Activated CD4-positive, alpha-beta T cell treated with anti-CD3 and anti-CD28 coated beads for 24 hours (primary cell): ENCODE data around the gene IL1R1.

Source experiments
- DNase-seq, 2 donors: peaks; one replicate each; pipeline ENCODE4 v3.0.0-alpha.2; 2020; ENCODE audit warnings: low read depth in 2 of 2

The IL1R1 gene

DNA sequence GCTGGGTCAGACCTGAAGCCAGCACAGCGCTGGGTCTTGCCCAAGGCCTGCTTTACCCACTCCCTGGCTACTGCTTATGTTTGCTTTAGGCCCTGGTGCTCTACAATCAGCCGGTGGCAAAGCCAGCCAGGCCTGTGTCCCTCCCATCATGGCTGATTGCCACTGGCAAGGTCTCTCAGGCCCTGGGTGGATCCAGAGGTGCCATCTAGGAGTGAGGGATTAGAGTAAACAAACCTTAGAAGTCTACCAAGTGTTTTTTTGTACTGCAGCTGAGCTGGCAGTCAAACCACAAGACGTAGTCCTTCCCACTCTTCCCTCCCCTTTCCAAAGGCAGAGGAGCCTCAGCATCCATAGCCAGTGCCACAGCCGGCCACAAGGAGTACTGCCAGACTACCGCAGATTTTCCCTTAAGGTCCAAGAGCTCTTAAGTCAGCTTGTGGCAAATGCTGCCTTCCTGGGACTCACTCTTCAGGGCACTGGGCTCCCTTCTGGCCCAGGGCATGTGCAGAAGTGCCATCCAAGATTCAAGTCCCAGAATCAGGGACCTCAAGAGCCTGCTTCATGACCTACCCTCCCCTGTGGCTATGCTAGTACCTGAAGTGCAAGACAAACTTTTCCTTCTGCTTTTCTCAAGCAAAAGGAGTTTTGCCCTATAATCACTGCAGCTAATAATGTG is 64.3 kb downstream of the IL1R1 start:
- DNase-seq: no peak

DNA sequence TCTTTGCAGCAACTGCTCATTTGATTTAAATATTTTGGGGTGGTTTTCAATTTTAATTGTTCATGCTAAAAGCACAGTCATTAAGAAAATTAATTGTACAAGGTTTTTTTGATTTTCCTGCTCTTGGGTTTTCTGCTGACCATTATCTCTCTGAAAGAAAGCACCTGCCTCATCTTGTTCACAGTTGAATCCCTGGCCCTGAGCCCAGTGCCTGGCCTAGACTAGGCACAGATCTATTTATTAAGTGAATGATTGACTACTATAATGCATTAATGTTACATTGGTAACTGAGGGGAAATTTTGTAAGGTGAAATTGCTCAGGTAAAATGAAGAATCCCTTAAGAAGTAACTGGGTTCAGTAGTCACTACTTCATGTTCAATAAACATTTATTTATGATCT is 66.2 kb downstream of the IL1R1 start:
- no peak for DNase-seq

DNA sequence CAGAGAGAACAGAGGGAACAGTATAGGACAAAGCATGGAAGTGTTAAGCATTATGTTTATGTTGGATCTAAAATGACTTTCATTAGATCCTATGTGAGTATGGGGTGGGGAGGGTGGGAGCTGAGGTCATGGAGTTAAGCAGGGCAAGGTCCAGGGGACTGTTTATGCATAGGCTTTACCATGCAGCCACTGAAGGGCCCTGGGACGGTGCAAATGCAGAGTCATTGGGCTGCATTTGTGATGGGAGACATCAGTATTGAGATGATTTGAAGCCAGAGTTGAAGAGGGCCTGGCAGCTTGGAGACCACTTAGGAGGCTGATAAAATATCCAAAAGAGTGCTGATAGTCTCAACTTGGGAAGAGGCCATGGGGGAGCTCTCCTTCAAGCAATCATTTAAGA is 66.9 kb downstream of the IL1R1 start:
- no peak for DNase-seq

DNA sequence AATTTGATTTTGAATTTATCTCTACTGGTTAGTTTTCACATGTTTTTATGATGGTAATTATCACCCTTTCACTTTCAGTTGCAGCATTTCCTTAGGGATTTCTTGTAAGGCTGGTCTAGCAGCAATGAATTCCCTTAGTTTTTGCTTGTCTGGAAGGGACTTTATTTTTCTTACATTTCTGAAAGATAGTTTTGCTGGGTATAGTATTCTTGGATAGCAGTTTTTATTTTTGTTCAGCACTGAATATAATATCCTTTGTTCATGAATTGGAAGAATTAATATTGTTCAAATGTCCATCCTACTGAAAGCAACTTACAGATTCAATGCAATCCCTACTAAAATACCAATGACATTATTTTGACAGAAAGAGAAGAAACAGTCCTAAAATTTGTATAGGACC is 74.5 kb downstream of the IL1R1 start:
- DNase-seq: no peak

DNA sequence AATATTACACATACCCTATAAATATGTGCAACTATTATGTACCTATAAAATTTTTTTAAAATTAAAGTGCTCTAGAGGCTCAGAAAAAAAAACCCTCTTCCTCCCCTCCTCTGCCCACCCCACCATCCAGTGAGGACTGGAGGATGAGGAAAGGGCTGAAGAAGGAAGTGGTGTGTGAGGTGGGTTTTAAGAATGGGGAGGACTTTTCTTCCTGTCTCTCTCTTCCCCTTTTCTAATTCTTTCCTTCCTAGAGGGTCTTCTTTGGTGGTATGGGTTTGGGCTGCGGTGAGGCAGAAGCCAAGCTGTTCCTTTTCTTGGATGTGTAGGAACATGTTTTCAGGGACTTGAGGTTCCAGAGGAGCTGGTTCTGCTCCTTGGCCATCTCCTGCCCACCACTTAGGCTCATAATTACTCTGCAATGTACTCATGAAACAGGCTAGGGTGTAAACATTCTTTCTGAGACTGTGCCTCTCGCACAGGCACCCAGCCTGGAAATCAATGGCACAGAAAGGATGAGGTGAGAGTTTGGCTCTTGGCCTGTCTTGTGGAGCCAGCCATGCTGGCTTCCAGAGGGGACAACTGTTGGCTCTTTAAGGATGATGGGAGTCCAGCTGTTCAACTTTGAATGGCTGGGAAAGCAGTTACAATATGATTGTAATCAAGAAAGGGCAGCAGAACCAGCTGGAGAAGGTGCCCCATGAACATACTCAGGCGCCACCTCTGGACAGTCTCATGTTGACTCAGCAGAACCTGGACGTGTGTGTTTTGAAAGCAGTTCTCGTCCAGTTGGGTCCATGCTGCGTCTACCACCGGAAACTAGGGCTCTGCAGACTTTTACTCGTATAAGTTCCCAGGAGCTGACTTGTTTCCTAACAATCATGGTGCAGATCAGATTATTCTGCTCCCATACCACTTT is 82.5 kb downstream of the IL1R1 start:
- DNase-seq: no peak

DNA sequence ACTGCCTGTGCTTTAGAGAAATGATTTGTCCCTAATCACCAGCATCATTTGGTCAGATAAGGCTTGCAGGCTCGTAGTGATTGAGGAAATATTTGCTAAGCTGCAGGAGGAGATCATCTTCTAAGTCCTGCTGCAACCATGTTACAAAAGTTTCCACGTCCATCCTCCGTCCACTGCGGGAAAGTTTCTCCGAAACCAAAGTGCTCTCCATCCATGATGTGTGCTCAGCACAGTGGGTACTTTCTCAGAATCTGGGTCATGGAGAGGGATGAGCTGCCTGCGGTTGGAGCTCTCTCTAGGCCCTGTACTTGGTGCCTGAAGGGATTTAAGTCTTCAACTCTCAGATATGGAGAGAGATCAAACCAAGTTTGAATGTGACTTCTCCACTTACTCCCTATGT is 83.6 kb downstream of the IL1R1 start:
- DNase-seq: no peak

DNA sequence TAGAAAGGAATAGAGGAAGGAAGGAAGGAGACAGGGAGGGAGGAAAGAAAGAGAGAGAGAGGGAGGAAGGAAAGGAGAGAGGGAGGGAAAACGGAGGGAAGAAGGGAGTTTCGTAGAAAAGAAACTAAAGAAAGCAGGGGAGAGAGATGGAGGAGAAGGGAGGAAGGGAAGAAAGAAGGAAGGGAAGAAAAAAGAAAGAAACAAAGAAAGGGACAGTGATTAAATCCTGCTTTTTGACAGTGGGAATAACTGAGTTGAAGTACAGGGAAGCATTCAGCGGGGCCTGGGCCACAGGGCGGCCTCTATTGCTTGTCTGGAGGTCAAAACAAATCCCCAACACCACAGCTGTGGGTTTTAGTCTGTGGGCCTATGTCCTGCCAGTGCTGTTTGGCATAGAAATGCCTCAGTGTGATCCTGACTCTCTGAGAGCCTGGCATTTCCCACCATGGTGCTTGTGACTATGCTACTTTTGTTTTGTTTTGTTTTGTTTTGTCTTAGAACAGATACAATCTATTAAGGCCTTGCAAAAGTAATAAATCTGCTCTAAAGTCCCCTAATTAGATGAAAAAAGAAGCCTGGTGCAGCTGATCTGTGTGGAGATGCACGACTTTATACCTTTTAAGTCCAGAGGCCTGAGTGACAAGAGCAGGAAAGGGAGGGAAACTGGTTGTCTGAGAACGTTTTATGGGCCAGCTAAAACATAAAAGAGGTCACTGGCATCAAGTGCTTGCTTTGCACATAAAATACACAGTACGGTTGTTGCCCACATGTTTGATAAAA is 84.3 kb downstream of the IL1R1 start:
- no peak for DNase-seq

DNA sequence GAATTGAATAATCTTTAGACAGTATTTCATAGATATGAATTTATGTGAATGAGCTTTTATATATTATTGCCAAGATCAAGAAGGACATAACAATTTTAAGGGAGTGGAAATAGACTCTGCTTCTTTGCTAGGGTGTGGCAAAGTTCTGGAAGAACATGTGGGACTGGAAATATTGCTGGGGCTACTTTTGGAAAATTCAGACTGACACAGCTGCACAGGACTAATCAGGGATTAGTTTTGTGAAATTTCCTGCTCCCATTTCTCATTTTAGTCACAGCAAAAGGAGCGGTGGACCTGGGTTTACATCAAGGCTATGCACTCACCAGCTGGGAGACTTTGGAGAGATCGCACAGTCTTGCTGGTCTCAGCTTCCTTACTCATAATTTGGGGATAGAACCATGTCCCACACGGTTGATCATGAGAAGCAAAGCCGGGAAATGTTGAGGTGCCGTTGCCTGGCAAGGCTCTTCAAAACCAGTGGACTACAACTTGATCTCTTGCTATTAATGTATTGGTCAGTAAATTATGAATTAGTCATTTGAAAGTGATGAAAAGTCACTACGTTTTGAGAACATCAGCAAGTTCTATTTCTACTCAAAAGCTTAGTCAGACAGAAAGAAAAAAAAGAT is 86.7 kb downstream of the IL1R1 start:
- DNase-seq: no peak
